Sigmoid colon (tissue), 4 donors: ENCODE measurements around the gene SNX32.

Source experiments
- CTCF ChIP-seq, 4 experiments: fragments of 450-650 bp in 3 of 4; fragments of 200-600 bp in 1 of 4; IDR thresholded peaks; one replicate each; pipeline ENCODE4 v1.5.1; 2016 to 2019; ENCODE audit warnings: antibody characterized with exemption in 4 of 4, mild to moderate bottlenecking in 3 of 4, moderate library complexity in 2 of 4
- POLR2A ChIP-seq, 2 donors: fragments of 450-650 bp; IDR thresholded peaks; one replicate each; pipeline ENCODE4 v1.6.1; 2016; ENCODE audit warnings: antibody characterized with exemption in 2 of 2, mild to moderate bottlenecking in 2 of 2, moderate library complexity in 2 of 2
- POLR2AphosphoS5 ChIP-seq, 4 donors: sonication (generic); formaldehyde crosslinking; IDR thresholded peaks; one replicate each; pipeline ENCODE4 v1.6.1; 2017; ENCODE audit warnings: antibody characterized with exemption in 4 of 4

DNA sequence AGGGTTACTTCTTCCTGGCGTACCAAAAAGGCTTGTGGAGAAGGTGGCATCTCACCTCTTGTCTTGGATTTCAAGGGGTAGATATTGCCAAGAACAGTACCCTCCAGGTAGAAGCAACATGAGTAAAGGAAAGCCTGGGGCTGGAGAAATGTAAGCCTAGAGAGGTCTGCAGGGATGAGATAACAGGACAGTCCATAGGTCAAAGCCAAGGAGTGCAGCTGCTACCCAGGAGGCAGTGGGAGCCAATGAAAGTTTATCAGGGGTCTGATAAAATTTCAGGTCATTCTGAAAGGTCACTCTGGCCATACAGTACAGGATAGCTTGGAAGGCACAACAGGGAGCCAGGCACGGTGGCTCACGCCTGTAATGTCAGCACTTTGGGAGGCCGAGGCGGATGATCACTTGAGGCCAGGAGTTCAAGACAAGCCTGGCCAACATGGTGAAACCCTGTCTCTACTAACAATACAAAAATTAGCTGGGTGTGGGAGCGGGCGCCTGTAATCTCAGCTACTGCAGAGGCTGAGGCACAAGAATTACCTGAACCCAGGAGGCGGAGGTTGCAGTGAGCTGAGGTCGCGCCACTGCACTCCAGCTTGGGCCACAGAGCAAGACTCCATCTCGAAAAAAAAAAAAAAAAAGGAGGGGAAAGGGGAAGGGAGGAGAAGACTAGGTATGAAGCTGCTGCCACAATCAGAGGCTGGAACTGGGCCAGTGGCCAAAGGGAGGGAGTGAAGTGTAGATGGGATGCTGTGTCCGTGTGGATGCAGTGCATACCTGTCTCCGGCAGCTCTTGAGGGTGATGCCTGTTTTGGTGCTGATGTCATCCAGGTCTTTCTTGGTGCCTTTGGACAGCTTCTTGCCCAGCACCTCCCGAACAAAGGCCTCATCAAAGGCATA lies 53.3 kb downstream of the SNX32 start:
- no peak for TF ChIP-seq CTCF (IDR thresholded peaks at IDR 0.05)
- TF ChIP-seq POLR2A (IDR thresholded peaks at IDR 0.05) = no peak
- TF ChIP-seq POLR2AphosphoS5 (IDR thresholded peaks at IDR 0.05) = no peak
